Fibroblast of upper back skin (primary cell): Measurements from ENCODE around the gene OSGIN1.
A peak's percentile ranks its signal among the peaks of the same experiment; 100 is the strongest.

Experiments
- DNase-seq: peaks from one replicate; pipeline ENCODE4 v3.0.0-alpha.2; 2013

Gene OSGIN1

GRCh38 chr16:84007520-84007919 lies 54.5 kb downstream of the OSGIN1 start:
- no peak for DNase-seq

- no peak for DNase-seq
Observed at GRCh38 chr16:84007965-84008364, 54.9 kb downstream of the OSGIN1 start.

GRCh38 chr16:84009282-84009681 lies 56.2 kb downstream of the OSGIN1 start:
- no peak for DNase-seq

GRCh38 chr16:84013787-84014569 lies 60.9 kb downstream of the OSGIN1 start:
- peak; percentile 12 for DNase-seq

- no peak for DNase-seq
Observed at GRCh38 chr16:84014570-84015327, 61.7 kb downstream of the OSGIN1 start.

- no peak for DNase-seq
Observed at GRCh38 chr16:84015399-84015798, 62.4 kb downstream of the OSGIN1 start.
